Measurements from ENCODE around the gene RSPH1.

Gene RSPH1

GRCh38 chr21:42484966-42485365 is 11.1 kb downstream of the RSPH1 start:
- DNase-seq (ENCODE audit: low read depth, low spot score) = no peak
- TF ChIP-seq POLR2AphosphoS5 (IDR thresholded peaks at IDR 0.05; ENCODE audit: borderline replicate concordance, low read depth, low read length) = no peak
- Histone ChIP-seq H3K9me3 (ENCODE audit: low read depth, low read length) (no peaks in the 10 kb centered on the region), H3K36me3 (ENCODE audit: insufficient read depth, low read length) (no peaks in the 10 kb centered on the region), H3K9ac (ENCODE audit: insufficient read length) (no peak overlapping the region), H3K4me3 (no peak overlapping the region), H3K27ac (no peak overlapping the region)

GRCh38 chr21:42481169-42481568 is 14.9 kb downstream of the RSPH1 start:
- Histone ChIP-seq H3K36me3 (ENCODE audit: insufficient read depth, low read length) (no peaks in the 10 kb centered on the region), H3K9ac (ENCODE audit: insufficient read length) (no peak overlapping the region), H3K27ac (no peak overlapping the region), H3K9me3 (ENCODE audit: low read depth, low read length) (no peaks in the 10 kb centered on the region), H3K4me3 (no peak overlapping the region)
- no peak for TF ChIP-seq FOXP2 (optimal IDR thresholded peaks at IDR 0.05; ENCODE audit: control extremely low read depth, extremely low read length, insufficient read depth)
- no peak for TF ChIP-seq EZH2 (IDR thresholded peaks at IDR 0.05)
- no peak for TF ChIP-seq POLR2AphosphoS5 (IDR thresholded peaks at IDR 0.05; ENCODE audit: borderline replicate concordance, low read depth, low read length)
- DNase-seq (ENCODE audit: low read depth, low spot score) = no peak

DNA sequence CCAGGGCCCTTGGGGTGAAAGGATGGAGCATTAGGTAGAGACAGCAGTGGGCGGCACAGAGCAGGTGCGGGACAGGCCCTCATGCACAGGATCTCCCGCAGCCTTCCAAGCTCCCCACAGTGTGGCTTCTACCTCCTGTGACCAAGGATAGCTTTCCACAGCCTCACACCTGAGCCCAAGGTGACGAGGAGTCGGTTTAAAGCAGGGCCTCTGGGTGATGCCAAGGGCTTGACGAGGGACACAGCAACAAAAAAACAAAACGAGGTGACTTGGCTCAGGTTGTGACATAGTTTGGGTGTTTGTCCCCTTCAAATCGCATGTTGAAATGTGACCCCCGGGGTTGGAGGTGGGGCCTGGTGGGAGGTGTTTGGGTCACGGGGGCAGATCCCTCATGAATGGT is 15.3 kb downstream of the RSPH1 start:
- no peak overlapping the region for H3K9ac ChIP-seq (ENCODE audit: insufficient read length)
- TF ChIP-seq EZH2 (IDR thresholded peaks at IDR 0.05) (no peak), FOXP2 (optimal IDR thresholded peaks at IDR 0.05; ENCODE audit: control extremely low read depth, extremely low read length, insufficient read depth) (no peak), POLR2AphosphoS5 (IDR thresholded peaks at IDR 0.05; ENCODE audit: borderline replicate concordance, low read depth, low read length) (no peak)
- H3K4me3 ChIP-seq = no peak overlapping the region
- no peak for DNase-seq (ENCODE audit: low read depth, low spot score)
- H3K36me3 ChIP-seq (ENCODE audit: insufficient read depth, low read length) = no peaks in the 10 kb centered on the region
- no peaks in the 10 kb centered on the region for H3K9me3 ChIP-seq (ENCODE audit: low read depth, low read length)
- no peak overlapping the region for H3K27ac ChIP-seq

- TF ChIP-seq POLR2AphosphoS5 (IDR thresholded peaks at IDR 0.05; ENCODE audit: borderline replicate concordance, low read depth, low read length) (no peak), EZH2 (IDR thresholded peaks at IDR 0.05) (no peak), FOXP2 (optimal IDR thresholded peaks at IDR 0.05; ENCODE audit: control extremely low read depth, extremely low read length, insufficient read depth) (no peak)
- no peak overlapping the region for H3K4me3 ChIP-seq
- DNase-seq (ENCODE audit: low read depth, low spot score) = no peak
- no peaks in the 10 kb centered on the region for H3K9me3 ChIP-seq (ENCODE audit: low read depth, low read length)
- H3K27ac ChIP-seq = no peak overlapping the region
- no peak overlapping the region for H3K9ac ChIP-seq (ENCODE audit: insufficient read length)
- no peaks in the 10 kb centered on the region for H3K36me3 ChIP-seq (ENCODE audit: insufficient read depth, low read length)
Observed at GRCh38 chr21:42479582-42479981, 16.4 kb downstream of the RSPH1 start.

DNA sequence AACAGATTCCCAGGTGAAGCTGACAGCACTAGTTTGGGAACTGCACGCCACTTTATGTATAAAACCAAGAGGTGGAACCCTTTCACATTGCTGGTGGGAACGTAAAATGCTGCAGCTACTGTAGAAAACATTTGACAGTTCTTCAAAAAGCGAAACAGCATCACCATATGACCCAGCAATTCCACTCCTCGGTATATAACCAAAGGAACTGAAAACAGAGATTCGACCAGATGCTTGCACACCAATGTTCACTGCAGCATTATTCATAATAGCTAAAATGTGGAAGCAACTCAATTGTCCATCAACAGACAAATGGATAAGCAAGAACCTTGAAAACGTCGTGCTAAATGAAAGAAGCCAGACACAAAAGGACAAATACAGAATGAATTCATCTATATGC is 17.5 kb downstream of the RSPH1 start:
- H3K27ac ChIP-seq = no peak overlapping the region
- no peaks in the 10 kb centered on the region for H3K36me3 ChIP-seq (ENCODE audit: insufficient read depth, low read length)
- H3K9me3 ChIP-seq (ENCODE audit: low read depth, low read length) = no peaks in the 10 kb centered on the region

DNA sequence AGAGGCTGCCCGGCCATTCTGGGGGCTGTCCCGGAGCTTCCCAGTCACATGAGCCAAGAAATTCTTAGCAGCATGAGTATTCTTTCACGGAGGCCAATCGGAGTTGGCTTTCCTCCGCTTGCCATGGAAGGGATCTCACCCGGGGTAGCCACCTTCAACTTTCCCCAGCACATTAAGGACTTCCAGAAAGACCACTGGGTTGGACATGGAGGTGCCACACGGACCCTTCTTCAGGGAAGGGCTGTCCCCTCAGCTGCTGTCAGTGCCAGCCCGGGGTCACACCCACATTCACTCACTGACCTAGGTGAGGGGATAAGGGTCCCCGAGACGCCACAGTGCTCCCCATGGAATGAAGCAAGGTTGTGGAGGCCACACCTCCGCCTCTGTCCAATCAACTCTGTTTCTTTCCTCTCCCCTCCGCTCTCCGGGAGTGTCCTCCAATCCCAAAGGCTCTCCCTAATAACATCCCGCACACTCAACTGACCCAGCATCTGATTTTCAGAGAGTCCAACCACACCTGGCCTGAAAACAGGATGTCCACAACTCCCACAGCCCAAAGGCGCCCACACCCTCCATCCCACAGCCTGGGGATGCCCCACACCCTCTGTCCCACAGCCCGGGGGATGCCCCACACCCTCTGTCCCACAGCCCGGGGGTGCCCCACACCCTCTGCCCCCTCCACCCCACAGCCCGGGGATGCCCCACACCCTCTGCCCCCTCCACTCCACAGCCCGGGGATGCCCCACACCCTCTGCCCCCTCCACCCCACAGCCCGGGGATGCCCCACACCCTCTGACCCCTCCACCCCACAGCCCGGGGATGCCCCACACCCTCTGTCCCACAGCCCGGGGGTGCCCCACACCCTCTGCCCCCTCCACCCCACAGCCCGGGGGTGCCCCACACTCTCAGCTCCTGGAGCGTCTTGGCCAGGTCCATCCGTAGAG is 19.4 kb downstream of the RSPH1 start:
- no peak for DNase-seq (ENCODE audit: low read depth, low spot score)
- Histone ChIP-seq H3K9ac (ENCODE audit: insufficient read length) (no peak overlapping the region), H3K27ac (no peak overlapping the region), H3K36me3 (ENCODE audit: insufficient read depth, low read length) (no peaks in the 10 kb centered on the region), H3K9me3 (ENCODE audit: low read depth, low read length) (no peaks in the 10 kb centered on the region), H3K4me3 (no peak overlapping the region)
- no peak for TF ChIP-seq POLR2AphosphoS5 (IDR thresholded peaks at IDR 0.05; ENCODE audit: borderline replicate concordance, low read depth, low read length)
- TF ChIP-seq EZH2 (IDR thresholded peaks at IDR 0.05) = no peak
- no peak for TF ChIP-seq FOXP2 (optimal IDR thresholded peaks at IDR 0.05; ENCODE audit: control extremely low read depth, extremely low read length, insufficient read depth)

More for the DNA sequence above, 17.5 kb downstream of the RSPH1 start:
- DNase-seq (ENCODE audit: low read depth, low spot score) = no peak
- no peak overlapping the region for H3K4me3 ChIP-seq
- TF ChIP-seq FOXP2 (optimal IDR thresholded peaks at IDR 0.05; ENCODE audit: control extremely low read depth, extremely low read length, insufficient read depth) = no peak
- no peak for TF ChIP-seq POLR2AphosphoS5 (IDR thresholded peaks at IDR 0.05; ENCODE audit: borderline replicate concordance, low read depth, low read length)
- no peak for TF ChIP-seq EZH2 (IDR thresholded peaks at IDR 0.05)
- H3K9ac ChIP-seq (ENCODE audit: insufficient read length) = no peak overlapping the region

- Histone ChIP-seq H3K4me3 (no peak overlapping the region), H3K36me3 (ENCODE audit: insufficient read depth, low read length) (no peaks in the 10 kb centered on the region), H3K27ac (no peak overlapping the region), H3K9me3 (ENCODE audit: low read depth, low read length) (no peaks in the 10 kb centered on the region), H3K9ac (ENCODE audit: insufficient read length) (no peak overlapping the region)
- TF ChIP-seq POLR2AphosphoS5 (IDR thresholded peaks at IDR 0.05; ENCODE audit: borderline replicate concordance, low read depth, low read length) (no peak), EZH2 (IDR thresholded peaks at IDR 0.05) (no peak), FOXP2 (optimal IDR thresholded peaks at IDR 0.05; ENCODE audit: control extremely low read depth, extremely low read length, insufficient read depth) (no peak)
- DNase-seq (ENCODE audit: low read depth, low spot score) = no peak
Observed at GRCh38 chr21:42475526-42476387, 20.3 kb downstream of the RSPH1 start.

DNA sequence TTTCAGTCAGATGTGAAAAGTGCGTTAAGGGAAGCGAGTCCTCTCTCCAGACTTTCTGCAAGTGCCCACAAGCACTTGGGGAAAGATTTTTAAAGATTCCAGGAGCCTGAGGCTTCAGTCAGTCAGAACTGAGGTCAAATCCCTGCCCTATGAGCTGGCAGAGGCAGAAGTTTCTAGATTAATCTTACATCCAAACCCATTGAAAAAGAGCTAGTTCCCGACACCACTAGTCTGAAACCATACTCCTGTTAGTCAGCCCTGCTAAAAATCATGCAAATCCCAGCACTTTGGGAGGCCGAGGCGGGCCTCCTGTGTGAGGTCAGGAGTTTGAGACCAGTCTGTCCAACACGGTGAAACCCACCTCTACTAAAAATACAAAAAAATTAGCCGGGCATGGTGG is 21.0 kb downstream of the RSPH1 start:
- TF ChIP-seq EZH2 (IDR thresholded peaks at IDR 0.05) (no peak), POLR2AphosphoS5 (IDR thresholded peaks at IDR 0.05; ENCODE audit: borderline replicate concordance, low read depth, low read length) (no peak), FOXP2 (optimal IDR thresholded peaks at IDR 0.05; ENCODE audit: control extremely low read depth, extremely low read length, insufficient read depth) (no peak)
- H3K9ac ChIP-seq (ENCODE audit: insufficient read length) = no peak overlapping the region
- no peaks in the 10 kb centered on the region for H3K9me3 ChIP-seq (ENCODE audit: low read depth, low read length)
- no peak overlapping the region for H3K4me3 ChIP-seq
- no peak overlapping the region for H3K27ac ChIP-seq
- no peaks in the 10 kb centered on the region for H3K36me3 ChIP-seq (ENCODE audit: insufficient read depth, low read length)
- DNase-seq (ENCODE audit: low read depth, low spot score) = no peak
